A549 treated with AZD2906 at 1 μM for 4 hours (cell line): ENCODE data around the gene OGFR. TPM values are rescaled to one million over a fixed set of nuclear protein-coding genes. Genes with fewer than 3 reads are reported as not detected.

Experiments used
- total RNA-seq: library from RNA; stranded (reverse); fragments of 200-300 nt; extraction: Qiagen RNA extraction; gene quantifications from 5 replicates; pipeline ENCODE4 v1.2.3, GENCODE V29; 2022

Gene OGFR
- total RNA-seq: 39.8 to 49.1 TPM (median 45.9 TPM) in 5 replicates

GRCh38 chr20:62804627-62805154 lies at the start of gene OGFR:
Gene OGFR, plus strand, starts transcription at chr20:62804835. Its CDS starts 25 bp downstream, at chr20:62804860.

GRCh38 chr20:62816884-62817873 lies 12.5 kb downstream of the OGFR start, which contains the start of gene COL9A3:
Gene COL9A3, plus strand, starts transcription at chr20:62817050. Its CDS starts 15 bp downstream, at chr20:62817065.

GRCh38 chr20:62861726-62862336 lies 57.2 kb downstream of the OGFR start, which contains the start of gene TCFL5:
Gene TCFL5, minus strand, starts transcription at chr20:62861822. Its CDS starts 152 bp downstream, at chr20:62861670.

Other genes with a start within 250 kb of the OGFR start
- gene SLCO4A1, start 162.3 kb upstream of the OGFR start, total RNA-seq: 11.4 to 15.7 TPM (median 14.4 TPM) in 5 replicates
- gene NTSR1, start 96.0 kb upstream of the OGFR start, total RNA-seq: 0.05 to 0.12 TPM (median 0.09 TPM) in 5 replicates
- 20.9 to 23.8 TPM (median 23.2 TPM) in 5 replicates for gene MRGBP, start 8.4 kb upstream of the OGFR start, total RNA-seq
- gene COL9A3, start 12.2 kb downstream of the OGFR start, total RNA-seq: 0.32 to 0.69 TPM (median 0.63 TPM) in 5 replicates
- gene TCFL5, start 57.0 kb downstream of the OGFR start, total RNA-seq: 3.5 to 4.3 TPM (median 3.7 TPM) in 5 replicates
- 22.5 to 24.5 TPM (median 23.9 TPM) in 5 replicates for gene DIDO1, start 121.7 kb downstream of the OGFR start, total RNA-seq
- 20.7 to 22.9 TPM (median 21.6 TPM) in 5 replicates for gene GID8, start 133.3 kb downstream of the OGFR start, total RNA-seq
- gene SLC17A9, start 147.9 kb downstream of the OGFR start, total RNA-seq: 0.02 to 0.16 TPM (median 0.13 TPM) in 5 replicates
- gene BHLHE23, start 202.1 kb downstream of the OGFR start, total RNA-seq: not detected in 5 replicates